Measurements from ENCODE around the gene RAC3.

DNA sequence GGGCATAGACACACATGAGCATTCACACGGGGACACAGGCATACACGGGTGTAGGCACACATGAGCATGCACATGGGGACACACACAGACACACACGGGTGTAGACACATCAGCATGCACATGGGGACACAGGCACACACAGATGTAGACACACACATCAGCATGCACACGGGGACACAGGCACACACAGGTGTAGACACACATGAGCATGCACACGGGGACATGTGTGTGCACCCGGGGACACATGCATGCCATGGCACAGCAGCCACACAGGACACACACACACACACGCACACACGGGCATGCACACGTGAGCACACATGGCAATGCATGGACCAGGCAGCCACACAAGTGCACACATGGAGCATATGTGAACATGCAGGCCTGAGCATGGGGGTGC lies 11.2 kb downstream of the RAC3 start:
- TF ChIP-seq, protein P1, sequence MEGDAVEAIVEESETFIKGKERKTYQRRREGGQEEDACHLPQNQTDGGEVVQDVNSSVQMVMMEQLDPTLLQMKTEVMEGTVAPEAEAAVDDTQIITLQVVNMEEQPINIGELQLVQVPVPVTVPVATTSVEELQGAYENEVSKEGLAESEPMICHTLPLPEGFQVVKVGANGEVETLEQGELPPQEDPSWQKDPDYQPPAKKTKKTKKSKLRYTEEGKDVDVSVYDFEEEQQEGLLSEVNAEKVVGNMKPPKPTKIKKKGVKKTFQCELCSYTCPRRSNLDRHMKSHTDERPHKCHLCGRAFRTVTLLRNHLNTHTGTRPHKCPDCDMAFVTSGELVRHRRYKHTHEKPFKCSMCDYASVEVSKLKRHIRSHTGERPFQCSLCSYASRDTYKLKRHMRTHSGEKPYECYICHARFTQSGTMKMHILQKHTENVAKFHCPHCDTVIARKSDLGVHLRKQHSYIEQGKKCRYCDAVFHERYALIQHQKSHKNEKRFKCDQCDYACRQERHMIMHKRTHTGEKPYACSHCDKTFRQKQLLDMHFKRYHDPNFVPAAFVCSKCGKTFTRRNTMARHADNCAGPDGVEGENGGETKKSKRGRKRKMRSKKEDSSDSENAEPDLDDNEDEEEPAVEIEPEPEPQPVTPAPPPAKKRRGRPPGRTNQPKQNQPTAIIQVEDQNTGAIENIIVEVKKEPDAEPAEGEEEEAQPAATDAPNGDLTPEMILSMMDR (IDR thresholded peaks at IDR 0.05): no peak
- no peak for TF ChIP-seq EP300 (IDR thresholded peaks at IDR 0.05)
- no peak for TF ChIP-seq POLR2A (IDR thresholded peaks at IDR 0.05)

All from tibial nerve (tissue), 4 donors.